Caco-2 (cell line): ENCODE data around the gene CA12. TPM values are rescaled to one million over a fixed set of nuclear protein-coding genes. Genes with fewer than 3 reads are reported as not detected.
A peak's percentile ranks its signal among the peaks of the same experiment; 100 is the strongest.
"Not testable (repeated sequence)": the region's sequence is repeated elsewhere in the genome, so short reads cannot be mapped to it uniquely, and the experiment has no call there.

ENCODE experiments used
- BruUV-seq: library from RNA; stranded (reverse); fragments of 400-500 nt; replicated peaks from 2 replicates; lab custom pipeline; 2021; lab: Mats Ljungman, UMichigan
- CTCF ChIA-PET: fragments of 300-600 bp; sonication (Branson Sonifier 250); formaldehyde crosslinking; loops from one replicate; lab custom pipeline; 2022; ENCODE audit warnings: antibody characterized with exemption; lab: Charles Lee
- POLR2A ChIA-PET: fragments of 300-600 bp; sonication (Branson Sonifier 250); formaldehyde crosslinking; loops from one replicate; lab custom pipeline; 2022; ENCODE audit warnings: antibody characterized with exemption; lab: Charles Lee
- DNase-seq, 2 experiments: peaks; one replicate each; pipeline versions ENCODE4 v3.0.0 to v3.0.0-alpha.2; 2020 to 2022
- H3K27me3 ChIP-seq: replicated peaks from 2 replicates; pipeline ENCODE4 v1.6.0; 2011; ENCODE audit warnings: low read length; ENCODE audit not compliant: control insufficient read depth, insufficient read depth
- H3K36me3 ChIP-seq: 2 replicates; pipeline ENCODE4 v1.5.1; 2011; ENCODE audit warnings: low read length; ENCODE audit not compliant: control insufficient read depth, insufficient read depth
- H3K4me1 ChIP-seq: fragments of 250-450 bp; sonication (Bioruptor Pico); 2 replicates; pipeline ENCODE4 v1.5.1; 2020; ENCODE audit warnings: mild to moderate bottlenecking
- H3K4me3 ChIP-seq: 2 replicates; pipeline ENCODE4 v1.5.1; 2011; ENCODE audit warnings: low read depth, mild to moderate bottlenecking, control low read depth, low read length
- H3K9me3 ChIP-seq: fragments of 250-450 bp; sonication (Bioruptor Pico); 2 replicates; pipeline ENCODE4 v1.5.1; 2020; ENCODE audit warnings: mild to moderate bottlenecking, moderate library complexity
- H3K27ac Mint-ChIP-seq: one replicate; pipeline ENCODE4 v1.8.0; 2022; ENCODE audit warnings: mixed read lengths; ENCODE audit not compliant: unreplicated experiment
- H3K27me3 Mint-ChIP-seq: one replicate; pipeline ENCODE4 v1.8.0; 2022; ENCODE audit warnings: mixed read lengths; ENCODE audit not compliant: insufficient read depth, unreplicated experiment
- H3K36me3 Mint-ChIP-seq: one replicate; pipeline ENCODE4 v1.8.0; 2022; ENCODE audit warnings: mild to moderate bottlenecking, mixed read lengths; ENCODE audit not compliant: insufficient read depth, unreplicated experiment
- H3K4me1 Mint-ChIP-seq: one replicate; pipeline ENCODE4 v1.8.0; 2022; ENCODE audit warnings: low read depth, mixed read lengths; ENCODE audit not compliant: unreplicated experiment
- H3K4me3 Mint-ChIP-seq: one replicate; pipeline ENCODE4 v1.8.0; 2022; ENCODE audit warnings: mild to moderate bottlenecking, moderate library complexity, mixed read lengths; ENCODE audit not compliant: unreplicated experiment
- H3K9me3 Mint-ChIP-seq: one replicate; pipeline ENCODE4 v1.8.0; 2022; ENCODE audit warnings: mixed read lengths; ENCODE audit not compliant: unreplicated experiment
- CTCF ChIP-seq, 2 experiments: fragments of 200-600 bp in 1 of 2; IDR thresholded peaks; 1 replicate in 1 of 2; 2 replicates in 1 of 2; pipeline versions ENCODE4 v1.5.1 to v1.8.0; 2011 to 2022; ENCODE audit warnings: antibody characterized with exemption in 1 of 2, control low read depth in 1 of 2, inconsistent platforms in 1 of 2, low read depth in 1 of 2, low read length in 1 of 2, mild to moderate bottlenecking in 1 of 2, moderate library complexity in 1 of 2; ENCODE audit not compliant: insufficient read depth in 1 of 2, severe bottlenecking in 1 of 2, unreplicated experiment in 1 of 2
- intact Hi-C: fragments of 100-400 bp; cut with micrococcal nuclease; formaldehyde crosslinking; loops from one replicate; pipeline ENCODE4 v1.10.0; 2022; ENCODE audit not compliant: unreplicated experiment
- total RNA-seq: library from RNA; stranded (reverse); gene quantifications from 2 replicates; pipeline ENCODE4 v1.2.3, GENCODE V29; 2022

Gene CA12
- total RNA-seq, 1 experiment from 2014 or later: 1.0 TPM

GRCh38 chr15:63420333-63420747 lies 38.7 kb upstream of the CA12 start:
- Histone ChIP-seq H3K36me3 (no peaks in the 10 kb centered on the region), H3K27me3 (no peaks in the 10 kb centered on the region), H3K4me1 (peaks cover 10% of the 10 kb centered on the region), H3K9me3 (no peaks in the 10 kb centered on the region), H3K4me3 (no peak overlapping the region)
- intact Hi-C loops: no loop called here
- TF ChIP-seq CTCF (IDR thresholded peaks at IDR 0.05; ENCODE audit: insufficient read depth in 1 of 2, low read depth in 1 of 2, low read length in 1 of 2, severe bottlenecking in 1 of 2, unreplicated experiment in 1 of 2): no peak
- DNase-seq: no peak
- ChIA-PET CTCF (no interaction called here), POLR2A (no interaction called here)
- H3K4me3 Mint-ChIP-seq: no peak overlapping the region
- H3K36me3 Mint-ChIP-seq: no peaks in the 10 kb centered on the region
- peaks cover 10% of the 10 kb centered on the region for H3K9me3 Mint-ChIP-seq
- no peaks in the 10 kb centered on the region for H3K27me3 Mint-ChIP-seq
- H3K4me1 Mint-ChIP-seq: no peaks in the 10 kb centered on the region
- BruUV-seq: no TSS peak
- H3K27ac Mint-ChIP-seq: peak overlapping the region; percentile 45

GRCh38 chr15:63418811-63419210 lies 37.2 kb upstream of the CA12 start:
- ChIA-PET POLR2A (no interaction called here), CTCF (no interaction called here)
- H3K27me3 ChIP-seq: no peaks in the 10 kb centered on the region
- H3K4me1 ChIP-seq: peaks cover 10% of the 10 kb centered on the region
- Mint-ChIP-seq H3K36me3 (no peaks in the 10 kb centered on the region), H3K4me1 (no peaks in the 10 kb centered on the region), H3K27me3 (no peaks in the 10 kb centered on the region), H3K27ac (no peak overlapping the region), H3K4me3 (no peak overlapping the region), H3K9me3 (peaks cover 10% of the 10 kb centered on the region)
- DNase-seq: no peak
- intact Hi-C loops: no loop called here
- no peaks in the 10 kb centered on the region for H3K36me3 ChIP-seq
- no peak for TF ChIP-seq CTCF (IDR thresholded peaks at IDR 0.05; ENCODE audit: insufficient read depth in 1 of 2, low read depth in 1 of 2, low read length in 1 of 2, severe bottlenecking in 1 of 2, unreplicated experiment in 1 of 2)
- BruUV-seq: no TSS peak
- no peak overlapping the region for H3K4me3 ChIP-seq
- H3K9me3 ChIP-seq: no peaks in the 10 kb centered on the region

GRCh38 chr15:63417721-63418120 lies 36.1 kb upstream of the CA12 start:
- Mint-ChIP-seq H3K36me3 (no peaks in the 10 kb centered on the region), H3K4me3 (no peak overlapping the region), H3K9me3 (peaks cover 10% of the 10 kb centered on the region), H3K27me3 (no peaks in the 10 kb centered on the region), H3K4me1 (no peaks in the 10 kb centered on the region), H3K27ac (no peak overlapping the region)
- TF ChIP-seq CTCF (IDR thresholded peaks at IDR 0.05; ENCODE audit: insufficient read depth in 1 of 2, low read depth in 1 of 2, low read length in 1 of 2, severe bottlenecking in 1 of 2, unreplicated experiment in 1 of 2): no peak
- Histone ChIP-seq H3K4me3 (no peak overlapping the region), H3K9me3 (no peaks in the 10 kb centered on the region), H3K4me1 (peaks cover 10% of the 10 kb centered on the region), H3K27me3 (no peaks in the 10 kb centered on the region), H3K36me3 (no peaks in the 10 kb centered on the region)
- ChIA-PET POLR2A (no interaction called here), CTCF (no interaction called here)
- intact Hi-C loops: no loop called here
- BruUV-seq: no TSS peak
- no peak for DNase-seq

GRCh38 chr15:63417274-63417673 lies 35.6 kb upstream of the CA12 start:
- H3K27ac Mint-ChIP-seq, H3K36me3 Mint-ChIP-seq, POLR2A ChIA-PET, H3K27me3 Mint-ChIP-seq, H3K36me3 ChIP-seq, H3K9me3 ChIP-seq, H3K4me3 ChIP-seq, intact Hi-C loops, H3K4me1 Mint-ChIP-seq, H3K4me1 ChIP-seq, H3K27me3 ChIP-seq, DNase-seq, BruUV-seq: not testable (repeated sequence)
- Mint-ChIP-seq H3K9me3 (peaks cover 10% of the 10 kb centered on the region), H3K4me3 (peak overlapping the region; percentile 13)
- CTCF ChIA-PET: interaction anchor here (0.7 kb wide), 1 partner anchor 1583 kb away, joined by 7 read pairs; no protein-coding TSS in a partner anchor
